NB4 (cell line): ENCODE results near the gene CAMK2D.

Experiments used
- MYC ChIP-seq: IDR thresholded peaks from 2 replicates; pipeline ENCODE4 v1.6.1; 2011; ENCODE audit warnings: low read depth, low read length
- TF ChIP-seq, protein P1 (sequence below): IDR thresholded peaks from one replicate; pipeline ENCODE4 v1.5.1; 2012; ENCODE audit warnings: low read depth, low read length

DNA sequence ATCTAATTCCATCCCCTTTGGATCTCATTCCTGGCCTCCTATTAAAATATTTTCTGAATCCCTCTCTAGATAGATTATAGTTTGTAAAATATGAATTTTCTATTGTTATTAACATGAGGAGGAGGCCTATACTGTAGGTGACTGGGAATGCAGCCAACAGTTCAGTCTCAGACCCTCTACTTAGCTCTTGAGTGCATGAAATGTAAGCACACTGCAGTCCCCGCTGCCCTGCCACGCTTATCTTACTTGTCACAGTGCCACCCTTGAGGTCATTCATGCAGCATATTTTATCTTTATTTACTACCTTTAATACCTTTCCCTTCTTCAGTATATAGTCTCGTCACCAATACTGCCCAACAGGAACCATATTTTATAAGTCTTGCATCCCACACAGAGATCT lies 151.0 kb downstream of the CAMK2D start:
- TF ChIP-seq, protein P1, sequence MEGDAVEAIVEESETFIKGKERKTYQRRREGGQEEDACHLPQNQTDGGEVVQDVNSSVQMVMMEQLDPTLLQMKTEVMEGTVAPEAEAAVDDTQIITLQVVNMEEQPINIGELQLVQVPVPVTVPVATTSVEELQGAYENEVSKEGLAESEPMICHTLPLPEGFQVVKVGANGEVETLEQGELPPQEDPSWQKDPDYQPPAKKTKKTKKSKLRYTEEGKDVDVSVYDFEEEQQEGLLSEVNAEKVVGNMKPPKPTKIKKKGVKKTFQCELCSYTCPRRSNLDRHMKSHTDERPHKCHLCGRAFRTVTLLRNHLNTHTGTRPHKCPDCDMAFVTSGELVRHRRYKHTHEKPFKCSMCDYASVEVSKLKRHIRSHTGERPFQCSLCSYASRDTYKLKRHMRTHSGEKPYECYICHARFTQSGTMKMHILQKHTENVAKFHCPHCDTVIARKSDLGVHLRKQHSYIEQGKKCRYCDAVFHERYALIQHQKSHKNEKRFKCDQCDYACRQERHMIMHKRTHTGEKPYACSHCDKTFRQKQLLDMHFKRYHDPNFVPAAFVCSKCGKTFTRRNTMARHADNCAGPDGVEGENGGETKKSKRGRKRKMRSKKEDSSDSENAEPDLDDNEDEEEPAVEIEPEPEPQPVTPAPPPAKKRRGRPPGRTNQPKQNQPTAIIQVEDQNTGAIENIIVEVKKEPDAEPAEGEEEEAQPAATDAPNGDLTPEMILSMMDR: no peak
- TF ChIP-seq MYC: no peak
